Epithelial cell of proximal tubule (primary cell): ENCODE results near the gene EPAS1. TPM values are rescaled to one million over a fixed set of nuclear protein-coding genes. Genes with fewer than 3 reads are reported as not detected.

Experiments
- DNase-seq: peaks from one replicate; pipeline ENCODE4 v3.0.0-alpha.2; 2011; ENCODE audit warnings: low read depth
- H3K4me3 ChIP-seq: 2 replicates; pipeline ENCODE4 v1.5.1; 2011; ENCODE audit warnings: low read depth, mild to moderate bottlenecking, low read length
- total RNA-seq: library from RNA; depleted of rRNA; stranded (reverse); fragments of >200 nt; gene quantifications from 2 replicates; pipeline ENCODE4 v1.2.3, GENCODE V29; 2015
- TF ChIP-seq, protein P1 (sequence below): conservative IDR thresholded peaks from 2 replicates; pipeline ENCODE4 v1.5.1; 2012; ENCODE audit warnings: low read depth, mild to moderate bottlenecking, low read length

EPAS1 gene
- total RNA-seq, 1 donor from 2014 or later = 33.8 TPM

- TF ChIP-seq, protein P1, sequence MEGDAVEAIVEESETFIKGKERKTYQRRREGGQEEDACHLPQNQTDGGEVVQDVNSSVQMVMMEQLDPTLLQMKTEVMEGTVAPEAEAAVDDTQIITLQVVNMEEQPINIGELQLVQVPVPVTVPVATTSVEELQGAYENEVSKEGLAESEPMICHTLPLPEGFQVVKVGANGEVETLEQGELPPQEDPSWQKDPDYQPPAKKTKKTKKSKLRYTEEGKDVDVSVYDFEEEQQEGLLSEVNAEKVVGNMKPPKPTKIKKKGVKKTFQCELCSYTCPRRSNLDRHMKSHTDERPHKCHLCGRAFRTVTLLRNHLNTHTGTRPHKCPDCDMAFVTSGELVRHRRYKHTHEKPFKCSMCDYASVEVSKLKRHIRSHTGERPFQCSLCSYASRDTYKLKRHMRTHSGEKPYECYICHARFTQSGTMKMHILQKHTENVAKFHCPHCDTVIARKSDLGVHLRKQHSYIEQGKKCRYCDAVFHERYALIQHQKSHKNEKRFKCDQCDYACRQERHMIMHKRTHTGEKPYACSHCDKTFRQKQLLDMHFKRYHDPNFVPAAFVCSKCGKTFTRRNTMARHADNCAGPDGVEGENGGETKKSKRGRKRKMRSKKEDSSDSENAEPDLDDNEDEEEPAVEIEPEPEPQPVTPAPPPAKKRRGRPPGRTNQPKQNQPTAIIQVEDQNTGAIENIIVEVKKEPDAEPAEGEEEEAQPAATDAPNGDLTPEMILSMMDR = no peak
- DNase-seq = no peak
- H3K4me3 ChIP-seq = no peak overlapping the region
Observed at GRCh38 chr2:46319711-46320110, 22.5 kb downstream of the EPAS1 start.

DNA sequence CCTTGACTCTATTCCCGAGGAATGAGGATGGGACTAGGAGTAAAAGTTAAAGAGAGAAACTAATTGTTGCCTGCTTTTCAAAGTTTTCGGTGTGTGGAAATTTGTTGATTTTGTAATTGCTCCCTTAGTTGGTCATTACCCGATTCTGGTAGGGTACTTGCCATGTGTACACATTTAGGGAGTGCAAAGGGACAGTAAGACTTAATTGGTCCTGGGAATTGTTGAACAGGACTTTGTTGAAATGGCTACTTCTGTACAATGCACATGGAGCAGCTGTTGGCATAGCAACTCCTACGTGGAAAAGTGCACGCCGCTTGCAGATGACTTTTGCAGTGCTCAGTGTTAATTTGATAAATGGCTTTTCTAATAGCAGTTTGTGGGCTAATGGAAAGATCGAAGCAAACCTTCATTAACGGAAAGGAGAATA, 22.9 kb downstream of the EPAS1 start:
- H3K4me3 ChIP-seq = no peak overlapping the region
- no peak for DNase-seq
- TF ChIP-seq, protein P1 = no peak

GRCh38 chr2:46323730-46324129, 26.5 kb downstream of the EPAS1 start:
- no peak for DNase-seq
- TF ChIP-seq, protein P1 = no peak
- H3K4me3 ChIP-seq = no peak overlapping the region

- TF ChIP-seq, protein P1 = no peak
- no peak for DNase-seq
- H3K4me3 ChIP-seq = no peak overlapping the region
Observed at GRCh38 chr2:46325182-46325928, 28.1 kb downstream of the EPAS1 start.

DNA sequence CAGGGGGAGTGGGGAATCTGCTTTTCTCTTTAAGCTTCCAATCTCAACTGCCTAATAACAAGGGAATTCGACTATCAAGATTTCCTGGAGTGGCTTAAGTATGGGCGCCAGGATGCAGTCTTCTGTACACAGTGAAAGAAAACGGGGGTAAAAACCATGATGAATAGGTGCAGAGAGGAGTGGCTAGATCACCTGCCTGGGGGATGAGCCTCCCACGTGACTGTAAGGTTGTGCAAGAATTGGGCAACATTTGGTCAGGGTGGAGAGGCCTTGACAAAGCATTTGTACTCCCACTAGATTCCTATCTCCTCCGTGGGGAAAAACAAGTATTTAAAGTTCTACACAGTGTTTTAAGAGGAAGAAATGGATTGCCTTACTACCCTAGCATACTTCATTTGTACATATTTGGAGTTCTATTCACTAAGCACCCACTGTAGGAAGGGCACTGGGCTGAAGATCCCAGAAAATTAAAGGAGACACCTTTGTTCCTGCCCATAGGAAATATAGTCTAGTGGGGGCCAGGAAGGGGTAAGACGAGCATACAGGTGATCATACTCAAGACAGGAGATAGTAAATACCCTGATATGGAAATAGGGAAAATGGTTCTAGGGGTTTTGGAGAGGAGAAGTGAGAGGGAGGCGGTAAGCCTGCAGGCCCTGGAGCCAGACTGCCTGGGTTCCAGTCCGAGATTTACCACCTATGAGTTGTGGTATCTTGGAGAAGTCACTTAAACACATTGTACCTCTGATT, 29.2 kb downstream of the EPAS1 start:
- H3K4me3 ChIP-seq = no peak overlapping the region
- TF ChIP-seq, protein P1 = no peak
- DNase-seq = no peak

DNA sequence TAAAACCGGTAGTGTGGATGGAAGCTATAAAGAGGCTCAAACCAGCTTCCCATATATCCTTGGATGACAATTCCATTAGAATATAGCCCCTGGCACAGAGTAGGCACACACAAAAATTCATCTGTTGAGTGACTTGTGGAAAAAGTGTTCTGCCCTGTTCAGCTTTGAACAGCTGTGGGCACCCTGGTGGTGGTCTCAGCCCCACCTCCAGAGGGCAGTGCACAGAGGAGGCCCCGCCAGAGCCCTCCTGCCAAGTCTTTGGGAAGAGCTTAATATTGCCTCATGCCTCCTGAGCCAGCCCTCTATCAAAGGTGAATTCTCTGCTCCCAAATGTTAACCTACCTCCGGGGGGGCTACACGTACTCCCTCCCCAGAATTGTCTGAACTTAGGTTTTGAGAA, 30.4 kb downstream of the EPAS1 start:
- H3K4me3 ChIP-seq = no peak overlapping the region
- TF ChIP-seq, protein P1 = peak; percentile 26
- no peak for DNase-seq
